HG03095 (cell line): ENCODE measurements around the gene CYP2B6.
"Not testable (repeated sequence)": the region's sequence is repeated elsewhere in the genome, so short reads cannot be mapped to it uniquely, and the experiment has no call there.

ENCODE experiments used
- ATAC-seq: cut with Tn5 transposase; IDR thresholded peaks from one replicate; pipeline ENCODE4 v1.9.1; 2021; ENCODE audit warnings: moderate library complexity; ENCODE audit not compliant: unreplicated experiment

Gene CYP2B6

GRCh38 chr19:40990972-40991381, at the start of gene CYP2B6:
CYP2B6 (plus strand) TSS chr19:40991282; CDS start chr19:40991306, 24 bp downstream.
- no peak for ATAC-seq

- ATAC-seq = no peak
Observed at GRCh38 chr19:40941481-40942219, 49.4 kb upstream of the CYP2B6 start.

- ATAC-seq = no peak
Observed at GRCh38 chr19:40945645-40946044, 45.4 kb upstream of the CYP2B6 start.

- no peak for ATAC-seq
Observed at GRCh38 chr19:40947114-40947513, 44.0 kb upstream of the CYP2B6 start.

GRCh38 chr19:40947573-40947972, 43.5 kb upstream of the CYP2B6 start:
- ATAC-seq = no peak

GRCh38 chr19:40948580-40949299, 42.3 kb upstream of the CYP2B6 start:
- ATAC-seq = no peak

- no peak for ATAC-seq
Observed at GRCh38 chr19:40954573-40954972, 36.5 kb upstream of the CYP2B6 start.

- ATAC-seq = no peak
Observed at GRCh38 chr19:40959338-40959737, 31.7 kb upstream of the CYP2B6 start.

GRCh38 chr19:40960062-40960685, 30.9 kb upstream of the CYP2B6 start:
- no peak for ATAC-seq

- no peak for ATAC-seq
Observed at GRCh38 chr19:40960780-40961179, 30.3 kb upstream of the CYP2B6 start.

- no peak for ATAC-seq
Observed at GRCh38 chr19:40962460-40962961, 28.6 kb upstream of the CYP2B6 start.

GRCh38 chr19:40964361-40964760, 26.7 kb upstream of the CYP2B6 start:
- ATAC-seq = not testable (repeated sequence)

GRCh38 chr19:40965351-40965750, 25.7 kb upstream of the CYP2B6 start:
- not testable (repeated sequence) for ATAC-seq

GRCh38 chr19:40966591-40966990, 24.5 kb upstream of the CYP2B6 start:
- not testable (repeated sequence) for ATAC-seq

- not testable (repeated sequence) for ATAC-seq
Observed at GRCh38 chr19:40968065-40968464, 23.0 kb upstream of the CYP2B6 start.

- ATAC-seq = not testable (repeated sequence)
Observed at GRCh38 chr19:40969721-40970120, 21.4 kb upstream of the CYP2B6 start.

GRCh38 chr19:40970396-40971345, 20.4 kb upstream of the CYP2B6 start:
- not testable (repeated sequence) for ATAC-seq

GRCh38 chr19:40974633-40975037, 16.4 kb upstream of the CYP2B6 start:
- no peak for ATAC-seq

GRCh38 chr19:40976134-40976533, 14.9 kb upstream of the CYP2B6 start:
- ATAC-seq = no peak

- ATAC-seq = no peak
Observed at GRCh38 chr19:40976724-40977123, 14.4 kb upstream of the CYP2B6 start.
